Heart right ventricle (tissue), 16 donors: Measurements from ENCODE around the gene KCNN3. TPM values are rescaled to one million over a fixed set of nuclear protein-coding genes. Genes with fewer than 3 reads are reported as not detected.

Source experiments
- ATAC-seq, 8 donors: fragments of 200-7000 bp; cut with Tn5 transposase; one replicate each; pipeline ENCODE4 v1.9.1; 2020; ENCODE audit warnings: mild to moderate bottlenecking in 8 of 8, moderate library complexity in 8 of 8, moderate number of reproducible peaks in 1 of 8
- DNase-seq, 2 donors: peaks; one replicate each; pipeline ENCODE4 v3.0.0-alpha.2; 2020
- H3K27ac ChIP-seq, 10 donors: fragments of 200-600 bp; sonication (generic) in 2 of 10; one replicate each; pipeline versions ENCODE4 v1.5.0 to v1.8.0; 2020 to 2022; ENCODE audit warnings: mild to moderate bottlenecking in 3 of 10
- H3K27me3 ChIP-seq, 7 donors: fragments of 200-600 bp; one replicate each; pipeline ENCODE4 v1.8.0; 2021 to 2022; ENCODE audit warnings: mild to moderate bottlenecking in 2 of 7
- H3K36me3 ChIP-seq, 9 donors: fragments of 200-600 bp; sonication (generic) in 1 of 9; one replicate each; pipeline versions ENCODE4 v1.5.0 to v1.8.0; 2020 to 2022; ENCODE audit warnings: mild to moderate bottlenecking in 2 of 9
- H3K4me1 ChIP-seq, 9 donors: fragments of 200-600 bp; sonication (generic) in 1 of 9; one replicate each; pipeline versions ENCODE4 v1.5.0 to v1.8.0; 2020 to 2022; ENCODE audit warnings: mild to moderate bottlenecking in 4 of 9
- H3K4me3 ChIP-seq, 10 donors: fragments of 200-600 bp; sonication (generic) in 2 of 10; one replicate each; pipeline versions ENCODE4 v1.5.0 to v1.8.0; 2020 to 2022; ENCODE audit warnings: mild to moderate bottlenecking in 7 of 10, moderate library complexity in 2 of 10
- H3K9me3 ChIP-seq, 11 donors: fragments of 200-600 bp in 10 of 11; sonication (generic) in 2 of 11; one replicate each; pipeline versions ENCODE4 v1.5.0 to v1.8.0; 2013 to 2022; ENCODE audit warnings: mild to moderate bottlenecking in 2 of 11, control low read depth in 1 of 11, moderate library complexity in 1 of 11
- CTCF ChIP-seq, 9 donors: fragments of 200-600 bp; sonication (generic) in 2 of 9; IDR thresholded peaks; one replicate each; pipeline versions ENCODE4 v1.5.0 to v1.8.0; 2021 to 2022; ENCODE audit warnings: antibody characterized with exemption in 9 of 9, mild to moderate bottlenecking in 5 of 9, moderate library complexity in 1 of 9
- WGBS, 2 donors: extraction: QIAGEN DNeasy Blood & Tissue Kit; methylation state at CpG; one replicate each; pipeline ENCODE4 v1.1.7; 2013; ENCODE audit warnings: inconsistent platforms in 1 of 2; 5-methylcytosine and 5-hydroxymethylcytosine counted together
- intact Hi-C, 10 donors: fragments of 100-400 bp; cut with DNase I; formaldehyde crosslinking; loops; one replicate each; pipeline versions ENCODE4 v1.11.1 to v1.14.2; 2022
- polyA plus RNA-seq, 2 donors: library from polyadenylated mRNA; stranded (reverse); fragments of 200-250 nt; gene quantifications; one replicate each; pipeline ENCODE4 v1.2.3, GENCODE V29; 2013
- total RNA-seq, 10 donors: library from RNA; stranded (reverse); fragmentation: NEBNext Ultra II Directional in 3 of 10; extraction: Animal tissue kit (Norgen Biotek cat#: 25700) in 3 of 10; gene quantifications; one replicate each; pipeline versions ENCODE4 v1.2.1 to v1.2.4, GENCODE V29; 2021 to 2023
- donor health status: Arrhythmogenic right ventricular cardiomyopathy.
- donor health status: ischemic (EF 13 %, LVEDD 7.1; RV severe dilation, severe dysfunction).
- donor health status: healthy with polysubstance abuse.
- donor health status: DM: no; HTN: yes; CAD: no.
- donor health status: DM: no; HTN: no; CAD: no.
- donor health status: ischemic (EF 25% LVEDD 6.9; RV normal size, moderate dysfunction).
- donor health status: ischemic (EF 25% LVEDD 5.7; RV mildly dilated, moderate dysfunction).
- donor health status: healthy.
- donor health status: DM: yes; HTN: yes; CAD: no.
- donor health status: Ischemic cardiomyopathy.
- donor health status: ischemic (EF 35%, LVEDD 5.7; RV mildly dilated, moderate dysfunction).
- donor health status: nonischemic (EF 11% LVEDD 7.7; RV severe dilation, severe dysfunction).
- donor health status: DM: yes; HTN: yes; CAD: no.
- donor health status: PGD.
- donor health status: ischemic (EF 29% LVEDD 5.4; RV normal size, mild dysfunction).
- donor health status: nonischemic (EF 23%, LVEDD 6.1; RV moderate dilation, normal function).

The KCNN3 gene
- total and polyA plus RNA-seq, 12 donors = 0.17 to 5.9 (median 2.6) TPM

DNA sequence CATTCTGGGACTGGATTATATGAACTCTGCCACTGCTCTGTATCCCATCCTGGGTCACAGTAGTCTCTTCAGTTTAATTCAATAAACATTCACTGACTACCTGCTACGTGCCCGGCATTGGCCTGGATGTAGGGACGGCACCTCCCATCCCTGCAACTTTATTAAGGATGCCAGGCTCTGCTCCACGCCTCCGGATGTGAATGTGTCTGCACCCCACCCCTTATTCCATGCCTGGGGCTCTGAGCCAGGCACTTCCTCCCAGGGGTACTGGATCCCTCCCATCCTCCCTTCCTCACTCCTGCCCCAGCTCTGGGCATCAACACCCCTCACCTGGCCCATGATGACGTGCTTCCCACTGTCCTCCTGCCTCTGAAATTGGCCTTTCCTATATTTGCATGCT lies 53.7 kb downstream of the KCNN3 start:
- Histone ChIP-seq H3K4me1 (peaks cover 6 to 44% (median 21%) of the 10 kb centered on the region in 9 donors), H3K27me3 (no peaks in the 10 kb centered on the region), H3K36me3 (no peaks in the 10 kb centered on the region), H3K9me3 (no peaks in the 10 kb centered on the region), H3K27ac (no peak overlapping the region), H3K4me3 (no peak overlapping the region)
- WGBS, 2 donors = 55 to 64% methylated on average over 6 of the region's 6 CpGs
- TF ChIP-seq CTCF (IDR thresholded peaks at IDR 0.05) = no peak
- DNase-seq = no peak
- ATAC-seq = peak in 1 of 8 donors; percentile 14
- intact Hi-C loops = no loop called here

- peak overlapping the region in 4 of 10 donors; percentile 16 to 60 (median 52) for H3K27ac ChIP-seq
- H3K4me3 ChIP-seq = no peak overlapping the region
- WGBS, 2 donors = 86 to 87% methylated on average over 8 of the region's 8 CpGs
These were observed 56.1 kb downstream of the KCNN3 start for GRCh38 chr1:154813846-154814505.

GRCh38 chr1:154813300-154813816 lies 56.7 kb downstream of the KCNN3 start:
- TF ChIP-seq CTCF (IDR thresholded peaks at IDR 0.05) = no peak
- 37 to 45% methylated on average over 18 of the region's 18 CpGs for WGBS, 2 donors
- intact Hi-C loops = no loop called here
- peak overlapping the region in 6 of 10 donors; percentile 3 to 60 (median 32) for H3K27ac ChIP-seq
- H3K4me3 ChIP-seq = no peak overlapping the region
- no peaks in the 10 kb centered on the region for H3K27me3 ChIP-seq
- no peaks in the 10 kb centered on the region for H3K9me3 ChIP-seq
- peaks cover 13 to 64% (median 34%) of the 10 kb centered on the region in 9 donors for H3K4me1 ChIP-seq
- ATAC-seq (peak; percentile 61 to 87 (median 73)), DNase-seq (peak; percentile 54 to 71)
- H3K36me3 ChIP-seq = no peaks in the 10 kb centered on the region

More at GRCh38 chr1:154813846-154814505, 56.1 kb downstream of the KCNN3 start:
- TF ChIP-seq CTCF (IDR thresholded peaks at IDR 0.05) = no peak
- DNase-seq = no peak
- Histone ChIP-seq H3K9me3 (no peaks in the 10 kb centered on the region), H3K36me3 (no peaks in the 10 kb centered on the region), H3K4me1 (peaks cover 9 to 58% (median 28%) of the 10 kb centered on the region in 9 donors), H3K27me3 (no peaks in the 10 kb centered on the region)
- ATAC-seq = no peak
- intact Hi-C loops = no loop called here

DNA sequence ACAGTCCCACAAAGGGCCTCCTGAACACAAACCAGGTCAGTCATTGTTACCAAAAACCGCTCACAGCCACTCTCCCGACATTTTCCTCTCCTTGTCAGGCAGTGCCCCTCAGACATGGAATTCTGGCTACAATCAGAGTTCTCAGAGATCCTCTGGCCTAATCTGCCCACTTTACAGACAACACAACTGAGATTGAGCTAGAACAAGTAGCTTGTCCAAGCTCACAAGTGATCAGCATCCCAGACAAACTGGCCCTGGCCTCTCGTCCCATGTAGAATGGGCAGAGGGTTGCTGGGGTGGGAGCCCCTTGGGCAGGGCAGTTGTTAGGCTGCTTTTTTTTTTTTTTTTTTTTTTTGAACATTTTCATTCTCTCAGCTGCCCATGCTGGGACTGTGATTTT lies 57.2 kb downstream of the KCNN3 start:
- no peaks in the 10 kb centered on the region for H3K36me3 ChIP-seq
- DNase-seq (no peak), ATAC-seq (peak in 1 of 8 donors; percentile 8)
- no peak for TF ChIP-seq CTCF (IDR thresholded peaks at IDR 0.05)
- H3K27me3 ChIP-seq = no peaks in the 10 kb centered on the region
- no peak overlapping the region for H3K4me3 ChIP-seq
- intact Hi-C loops = no loop called here
- peaks cover 17 to 69% (median 39%) of the 10 kb centered on the region in 9 donors for H3K4me1 ChIP-seq
- 71 to 81% methylated on average over 3 of the region's 3 CpGs for WGBS, 2 donors
- peak overlapping the region in 6 of 10 donors; percentile 3 to 60 (median 46) for H3K27ac ChIP-seq
- no peaks in the 10 kb centered on the region for H3K9me3 ChIP-seq
